22Rv1 (cell line): ENCODE data around the gene HDAC2.
"Not testable (repeated sequence)": the region's sequence is repeated elsewhere in the genome, so short reads cannot be mapped to it uniquely, and the experiment has no call there.

Source experiments
- H3K27ac ChIP-seq: fragments of 450-650 bp; 2 replicates; pipeline ENCODE4 v1.5.1; 2017
- CTCF ChIP-seq: fragments of 450-650 bp; IDR thresholded peaks from 2 replicates; pipeline ENCODE4 v1.5.1; 2017; ENCODE audit warnings: mild to moderate bottlenecking
- ZFX ChIP-seq: fragments of 450-650 bp; IDR thresholded peaks from 2 replicates; pipeline ENCODE4 v1.6.1; 2017; ENCODE audit warnings: antibody characterized with exemption, borderline replicate concordance

Gene HDAC2

GRCh38 chr6:113970805-113971676 lies at the start of gene HDAC2:
Gene HDAC2, minus strand, starts transcription at chr6:113971148. Its CDS starts 240 bp downstream, at chr6:113970908.
- peak within 1 kb of the TSS; percentile 83 for H3K27ac ChIP-seq
- no peak for TF ChIP-seq CTCF
- TF ChIP-seq ZFX = no peak

GRCh38 chr6:114020196-114020595 lies 49.2 kb upstream of the HDAC2 start:
- TF ChIP-seq CTCF (no peak), ZFX (no peak)
- H3K27ac ChIP-seq = no peak overlapping the region

- H3K27ac ChIP-seq = not testable (repeated sequence)
These were observed 46.2 kb upstream of the HDAC2 start for GRCh38 chr6:114017146-114017545.

GRCh38 chr6:114014106-114014505 lies 43.2 kb upstream of the HDAC2 start:
- not testable (repeated sequence) for H3K27ac ChIP-seq

- not testable (repeated sequence) for H3K27ac ChIP-seq
These were observed 40.5 kb upstream of the HDAC2 start for GRCh38 chr6:114011486-114011885.

- no peak for TF ChIP-seq CTCF
- TF ChIP-seq ZFX = no peak
- H3K27ac ChIP-seq = no peak overlapping the region
These were observed 39.6 kb upstream of the HDAC2 start for GRCh38 chr6:114010540-114010939.

GRCh38 chr6:114009192-114009591 lies 38.2 kb upstream of the HDAC2 start:
- TF ChIP-seq ZFX = no peak
- no peak overlapping the region for H3K27ac ChIP-seq

- H3K27ac ChIP-seq = no peak overlapping the region
- TF ChIP-seq ZFX = no peak
- TF ChIP-seq CTCF = no peak
These were observed 37.4 kb upstream of the HDAC2 start for GRCh38 chr6:114008331-114008730.

- TF ChIP-seq ZFX = no peak
- no peak for TF ChIP-seq CTCF
- no peak overlapping the region for H3K27ac ChIP-seq
These were observed 36.6 kb upstream of the HDAC2 start for GRCh38 chr6:114007516-114007915.
